Colonic mucosa (tissue), 4 donors: ENCODE results near the gene C6orf141. TPM values are rescaled to one million over a fixed set of nuclear protein-coding genes. Genes with fewer than 3 reads are reported as not detected.

Source experiments
- DNase-seq: peaks from one replicate; pipeline ENCODE4 v3.0.0-alpha.2; 2020
- H3K27ac ChIP-seq: fragments of 200-600 bp; one replicate; pipeline ENCODE4 v1.8.0; 2021
- H3K27me3 ChIP-seq: fragments of 200-600 bp; one replicate; pipeline ENCODE4 v1.8.0; 2021
- H3K36me3 ChIP-seq: fragments of 200-600 bp; one replicate; pipeline ENCODE4 v1.8.0; 2021
- H3K4me1 ChIP-seq: fragments of 200-600 bp; one replicate; pipeline ENCODE4 v1.8.0; 2021; ENCODE audit warnings: mild to moderate bottlenecking
- H3K4me3 ChIP-seq: fragments of 200-600 bp; one replicate; pipeline ENCODE4 v1.8.0; 2021
- H3K9ac ChIP-seq, 2 donors: one replicate each; pipeline ENCODE4 v1.7.0; 2013; ENCODE audit warnings: control low read depth in 2 of 2, low read depth in 2 of 2, low read length in 2 of 2
- H3K9me3 ChIP-seq: fragments of 200-600 bp; one replicate; pipeline ENCODE4 v1.8.0; 2021
- intact Hi-C: fragments of 100-400 bp; cut with DNase I; formaldehyde crosslinking; loops from one replicate; pipeline ENCODE4 v1.14.1; 2022
- total RNA-seq, 2 donors: library from RNA; stranded (reverse); fragmentation: NEBNext Ultra II Directional in 1 of 2; extraction: Animal tissue kit (Norgen Biotek cat#: 25700) in 1 of 2; gene quantifications; one replicate each; pipeline ENCODE4 v1.2.1, GENCODE V29; 2021
- TF ChIP-seq, protein P1 (sequence below): fragments of 200-600 bp; IDR thresholded peaks from one replicate; pipeline ENCODE4 v1.8.0; 2022; ENCODE audit warnings: antibody characterized with exemption, mild to moderate bottlenecking
- donor health status: healthy.
- donor health status: DM: no; HTN: no; CAD: no.
- donor health status: DM: no; HTN: no; CAD: no.

The C6orf141 gene
- total RNA-seq = 10 to 100 TPM; 10.4 to 11.2 TPM

DNA sequence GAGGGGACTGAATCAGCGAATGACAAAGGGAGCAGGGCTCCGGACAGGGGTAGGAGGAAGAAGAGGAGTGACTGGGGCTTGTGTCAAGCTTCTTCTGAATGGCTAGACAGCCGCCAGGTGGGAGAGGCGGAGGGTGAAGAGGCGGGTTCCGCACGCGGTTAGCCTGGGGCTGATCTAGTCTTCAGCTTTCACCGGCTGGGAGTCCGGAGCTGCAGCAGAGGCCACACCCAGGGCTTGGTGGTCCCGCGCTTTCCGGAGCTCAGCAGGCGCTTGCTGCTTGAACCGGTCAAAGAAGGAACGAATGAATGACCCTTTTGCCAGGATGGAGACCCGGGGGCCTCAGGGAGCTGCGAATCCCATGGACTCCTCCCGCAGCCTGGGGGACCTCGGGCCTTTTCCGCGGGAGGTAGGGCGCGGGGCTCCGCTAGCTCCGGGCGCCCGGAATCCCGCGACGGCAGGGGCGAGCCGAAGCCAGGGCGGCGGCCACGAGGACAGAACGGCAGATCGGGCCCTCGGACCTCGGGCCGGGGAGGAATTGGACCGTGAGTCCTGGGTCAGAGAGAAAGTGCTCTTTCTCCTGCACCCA is at the start of gene C6orf141:
Gene C6orf141 (plus strand): TSS at position 177 of the 586 bp plus-strand sequence. CDS start 125 bp downstream, at position 302.
- Histone ChIP-seq H3K27me3 (no peaks in the 10 kb centered on the region), H3K9me3 (no peaks in the 10 kb centered on the region), H3K36me3 (no peaks in the 10 kb centered on the region), H3K4me3 (peak within 1 kb of the TSS; percentile 57), H3K27ac (peak within 1 kb of the TSS; percentile 39), H3K4me1 (no peaks in the 10 kb centered on the region), H3K9ac (peak within 1 kb of the TSS; percentile 66 to 84)
- peak; percentile 81 for DNase-seq
- TF ChIP-seq, protein P1, sequence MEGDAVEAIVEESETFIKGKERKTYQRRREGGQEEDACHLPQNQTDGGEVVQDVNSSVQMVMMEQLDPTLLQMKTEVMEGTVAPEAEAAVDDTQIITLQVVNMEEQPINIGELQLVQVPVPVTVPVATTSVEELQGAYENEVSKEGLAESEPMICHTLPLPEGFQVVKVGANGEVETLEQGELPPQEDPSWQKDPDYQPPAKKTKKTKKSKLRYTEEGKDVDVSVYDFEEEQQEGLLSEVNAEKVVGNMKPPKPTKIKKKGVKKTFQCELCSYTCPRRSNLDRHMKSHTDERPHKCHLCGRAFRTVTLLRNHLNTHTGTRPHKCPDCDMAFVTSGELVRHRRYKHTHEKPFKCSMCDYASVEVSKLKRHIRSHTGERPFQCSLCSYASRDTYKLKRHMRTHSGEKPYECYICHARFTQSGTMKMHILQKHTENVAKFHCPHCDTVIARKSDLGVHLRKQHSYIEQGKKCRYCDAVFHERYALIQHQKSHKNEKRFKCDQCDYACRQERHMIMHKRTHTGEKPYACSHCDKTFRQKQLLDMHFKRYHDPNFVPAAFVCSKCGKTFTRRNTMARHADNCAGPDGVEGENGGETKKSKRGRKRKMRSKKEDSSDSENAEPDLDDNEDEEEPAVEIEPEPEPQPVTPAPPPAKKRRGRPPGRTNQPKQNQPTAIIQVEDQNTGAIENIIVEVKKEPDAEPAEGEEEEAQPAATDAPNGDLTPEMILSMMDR = no peak
- intact Hi-C loops = no loop called here

DNA sequence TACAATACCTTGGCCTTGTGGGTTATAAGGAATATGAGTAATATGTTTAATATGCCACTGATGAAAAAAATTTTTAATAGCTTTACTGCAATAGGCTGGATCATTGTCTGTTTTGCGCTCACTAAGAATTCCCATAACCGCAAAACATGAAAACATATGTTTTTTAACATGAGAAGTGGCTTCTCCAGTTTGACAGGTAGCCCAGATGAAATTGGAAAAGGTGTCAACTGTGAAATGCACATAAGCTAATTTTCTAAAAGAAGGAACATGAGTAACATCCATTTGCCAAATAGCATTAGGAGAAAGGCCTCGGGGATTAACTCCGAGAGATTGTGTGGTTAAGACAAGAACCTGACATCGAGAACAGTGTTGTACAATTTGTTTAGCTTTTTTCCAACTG is 45.8 kb upstream of the C6orf141 start:
- Histone ChIP-seq H3K4me1 (no peaks in the 10 kb centered on the region), H3K4me3 (no peak overlapping the region), H3K9me3 (no peaks in the 10 kb centered on the region), H3K9ac (no peak overlapping the region), H3K36me3 (no peaks in the 10 kb centered on the region), H3K27ac (no peak overlapping the region), H3K27me3 (no peaks in the 10 kb centered on the region)
- intact Hi-C loops = no loop called here
- TF ChIP-seq, protein P1 = no peak
- DNase-seq = no peak

DNA sequence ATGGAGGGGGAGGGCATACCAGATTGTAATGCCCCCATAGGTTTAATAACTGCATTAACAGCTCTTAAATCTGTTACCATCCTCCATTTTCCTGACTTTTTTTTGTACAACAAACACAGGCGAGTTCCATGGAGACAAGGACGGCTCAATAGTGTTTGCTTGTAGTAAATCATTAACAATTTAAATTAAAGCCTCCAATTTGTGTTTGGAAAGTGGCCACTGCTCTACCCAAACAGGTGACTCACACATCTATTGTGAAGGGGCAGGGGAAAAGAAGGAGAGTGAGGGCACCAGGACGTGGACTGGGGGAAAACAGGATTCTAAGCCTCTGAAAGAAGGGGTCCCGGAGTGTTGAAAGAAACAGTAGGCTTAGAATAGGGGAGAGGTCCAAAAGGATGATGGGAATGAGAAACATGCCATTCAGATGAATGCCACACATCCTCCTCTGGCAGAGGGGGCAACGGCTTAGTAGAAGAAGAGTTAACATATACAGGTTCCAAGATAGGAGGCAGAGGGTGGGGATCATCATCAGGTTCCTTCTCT is 43.8 kb upstream of the C6orf141 start:
- peak; percentile 34 for DNase-seq
- no peak overlapping the region for H3K27ac ChIP-seq
- intact Hi-C loops = no loop called here

DNA sequence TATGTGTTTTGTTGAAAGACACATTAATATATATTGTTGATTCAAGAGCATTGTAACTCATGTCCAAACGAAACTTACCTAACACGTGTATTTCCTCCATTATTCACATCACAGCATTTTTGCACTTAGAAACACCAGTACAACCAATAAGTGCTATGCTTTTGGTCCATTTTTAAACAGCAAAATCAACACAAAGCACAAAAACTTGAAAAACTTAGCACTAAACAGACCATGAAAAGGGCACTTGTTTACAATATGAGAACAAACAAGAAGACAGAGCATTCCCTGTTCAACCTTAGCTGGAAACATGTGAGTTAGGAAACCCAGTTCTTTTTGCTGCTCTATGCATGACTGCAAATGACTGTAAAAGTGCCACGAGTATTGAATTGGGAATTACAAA is 41.1 kb upstream of the C6orf141 start:
- no peaks in the 10 kb centered on the region for H3K36me3 ChIP-seq
- H3K27me3 ChIP-seq = no peaks in the 10 kb centered on the region
- no peaks in the 10 kb centered on the region for H3K4me1 ChIP-seq
- no peak overlapping the region for H3K9ac ChIP-seq
- intact Hi-C loops = no loop called here
- H3K27ac ChIP-seq = no peak overlapping the region
- no peak for DNase-seq
- no peaks in the 10 kb centered on the region for H3K9me3 ChIP-seq
- H3K4me3 ChIP-seq = no peak overlapping the region
- TF ChIP-seq, protein P1 = no peak

More for the DNA sequence above, 43.8 kb upstream of the C6orf141 start:
- TF ChIP-seq, protein P1 = no peak
- no peak overlapping the region for H3K4me3 ChIP-seq
- H3K9me3 ChIP-seq = no peaks in the 10 kb centered on the region
- H3K36me3 ChIP-seq = no peaks in the 10 kb centered on the region
- no peaks in the 10 kb centered on the region for H3K4me1 ChIP-seq
- H3K27me3 ChIP-seq = no peaks in the 10 kb centered on the region
- no peak overlapping the region for H3K9ac ChIP-seq

DNA sequence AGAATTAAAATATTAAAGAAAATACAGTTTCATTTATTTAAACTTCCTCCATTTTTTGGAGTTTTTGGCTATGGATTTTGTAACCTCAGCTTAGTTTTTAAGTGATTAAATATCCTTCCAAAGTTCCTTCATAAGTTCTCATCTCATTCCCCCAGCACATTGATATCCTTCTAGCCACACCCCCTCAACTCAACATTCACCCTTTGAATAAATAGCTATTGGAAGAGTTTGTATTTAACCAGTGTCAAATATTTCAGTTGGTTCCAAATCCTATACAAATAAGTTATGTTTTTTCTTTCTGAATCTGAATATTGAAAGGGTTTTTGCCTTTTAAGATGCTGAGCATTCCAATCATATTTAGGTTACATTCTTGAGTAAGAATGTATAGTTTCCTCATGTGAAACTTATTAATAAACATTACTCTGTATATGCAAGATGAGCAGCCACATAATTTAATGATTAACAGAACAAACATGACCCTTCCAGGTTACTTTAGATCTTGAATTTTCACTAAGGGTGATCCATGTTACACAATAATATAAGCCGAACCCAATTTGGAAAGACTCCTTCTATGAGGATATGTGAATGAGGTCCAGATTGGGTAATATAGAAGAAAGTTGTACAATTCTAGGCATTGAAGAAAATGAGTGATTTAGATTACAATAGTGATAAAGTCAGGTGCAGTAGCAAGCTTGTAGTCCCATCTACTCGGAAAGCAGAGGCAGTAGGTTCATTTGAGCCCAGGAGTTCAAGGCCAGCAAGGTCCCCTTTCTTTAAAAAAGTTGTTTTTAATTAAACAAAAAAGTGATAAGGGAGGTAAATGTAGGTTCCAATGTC is 37.1 kb upstream of the C6orf141 start:
- TF ChIP-seq, protein P1 = no peak

More for the DNA sequence above, 37.1 kb upstream of the C6orf141 start:
- Histone ChIP-seq H3K36me3 (no peaks in the 10 kb centered on the region), H3K9ac (no peak overlapping the region), H3K27ac (no peak overlapping the region), H3K4me1 (no peaks in the 10 kb centered on the region), H3K4me3 (no peak overlapping the region), H3K27me3 (no peaks in the 10 kb centered on the region), H3K9me3 (no peaks in the 10 kb centered on the region)
- DNase-seq = no peak
- intact Hi-C loops = no loop called here
